HCT116 (cell line): ENCODE data around the gene ACSL6. TPM values are rescaled to one million over a fixed set of nuclear protein-coding genes. Genes with fewer than 3 reads are reported as not detected.

Source experiments
- ATAC-seq: fragments of 200-7000 bp; cut with Tn5 transposase; 2 replicates; pipeline ENCODE4 v1.9.1; 2020; ENCODE audit warnings: mild to moderate bottlenecking, moderate library complexity
- BruUV-seq: library from RNA; stranded (reverse); fragments of 400-500 nt; replicated peaks from 2 replicates; lab custom pipeline; 2021; lab: Mats Ljungman, UMichigan
- CTCF ChIA-PET: fragments of 300-600 bp; sonication (Branson Sonifier 250); formaldehyde crosslinking; loops from one replicate; lab custom pipeline; 2021; ENCODE audit warnings: antibody characterized with exemption; lab: Charles Lee
- POLR2A ChIA-PET: fragments of 300-600, 350-600 bp; sonication (Branson Sonifier 250); formaldehyde crosslinking; loops from one replicate; lab custom pipeline; 2021; ENCODE audit warnings: antibody characterized with exemption; lab: Charles Lee
- RAD21 ChIA-PET, 2 experiments: fragments of 300-600 bp; sonication (Branson Sonifier 250); formaldehyde crosslinking; loops; one replicate each; lab custom pipeline; 2023; ENCODE audit warnings: low total read pairs in 2 of 2; ENCODE audit not compliant: uncharacterized antibody in 2 of 2, unreplicated experiment in 2 of 2, low non-redundant PET in 1 of 2; lab: Charles Lee
- DNase-seq: peaks from one replicate; pipeline ENCODE4 v3.0.0-alpha.2; 2010; ENCODE audit warnings: low read depth, low spot score
- H2AFZ ChIP-seq: fragments of 200-600 bp; shearing (Covaris generic), sonication (generic); 2 replicates; pipeline ENCODE4 v1.6.1; 2017; ENCODE audit warnings: low read depth, mixed run types, mixed read lengths, antibody characterized with exemption, low read length; ENCODE audit not compliant: poor library complexity, severe bottlenecking
- H3K27ac ChIP-seq: 2 replicates; pipeline ENCODE4 v1.5.1; 2012; ENCODE audit warnings: low read depth, low read length
- H3K27me3 ChIP-seq: fragments of 200-600 bp; sonication (generic); 2 replicates; pipeline ENCODE4 v1.6.1; 2016; ENCODE audit warnings: mixed run types, low read length, mixed read lengths; ENCODE audit not compliant: insufficient read depth
- H3K36me3 ChIP-seq, 2 experiments: fragments of 200-500 bp in 1 of 2; fragments of 200-600 bp in 1 of 2; sonication (Bioruptor generic) in 1 of 2; sonication (generic) in 1 of 2; 2 replicates each; pipeline versions ENCODE4 v1.5.1 to v1.6.1; 2014 to 2016; ENCODE audit warnings: low read length in 2 of 2, inconsistent platforms in 1 of 2, mixed read lengths in 1 of 2, mixed run types in 1 of 2; ENCODE audit not compliant: insufficient read depth in 2 of 2, control insufficient read depth in 1 of 2
- H3K4me1 ChIP-seq, 2 experiments: fragments of 200-600 bp in 1 of 2; sonication (generic) in 1 of 2; 2 replicates each; pipeline versions ENCODE4 v1.5.1 to v1.6.1; 2012 to 2017; ENCODE audit warnings: low read length in 2 of 2, inconsistent platforms in 1 of 2, mild to moderate bottlenecking in 1 of 2, mixed read lengths in 1 of 2, mixed run types in 1 of 2, moderate library complexity in 1 of 2; ENCODE audit not compliant: insufficient read depth in 2 of 2, control insufficient read depth in 1 of 2
- H3K4me2 ChIP-seq: fragments of 200-600 bp; sonication (generic); 2 replicates; pipeline ENCODE4 v1.6.1; 2017; ENCODE audit warnings: mixed run types, low read length, mixed read lengths
- H3K4me3 ChIP-seq, 2 experiments: fragments of 200-600 bp in 1 of 2; sonication (generic) in 1 of 2; replicated peaks in 1 of 2; 2 replicates each; pipeline ENCODE4 v1.5.1; 2011 to 2016; ENCODE audit warnings: low read length in 2 of 2, control low read depth in 1 of 2, low read depth in 1 of 2, mild to moderate bottlenecking in 1 of 2, mixed read lengths in 1 of 2, mixed run types in 1 of 2
- H3K79me2 ChIP-seq: fragments of 200-600 bp; sonication (generic); 2 replicates; pipeline ENCODE4 v1.6.1; 2017; ENCODE audit warnings: mild to moderate bottlenecking, mixed run types, low read length, moderate library complexity, mixed read lengths; ENCODE audit not compliant: insufficient read depth
- H3K9ac ChIP-seq: fragments of 200-600 bp; sonication (generic); 2 replicates; pipeline ENCODE4 v1.6.1; 2016; ENCODE audit warnings: low read length, mixed read lengths
- H3K9me2 ChIP-seq: fragments of 200-600 bp; sonication (generic), shearing (Covaris generic); 2 replicates; pipeline ENCODE4 v1.6.1; 2017; ENCODE audit warnings: mixed run types, mild to moderate bottlenecking, moderate library complexity; ENCODE audit not compliant: insufficient read depth
- H3K9me3 ChIP-seq, 2 experiments: fragments of 200-500 bp in 1 of 2; fragments of 200-600 bp in 1 of 2; sonication (Bioruptor generic) in 1 of 2; sonication (generic) in 1 of 2; 2 replicates each; pipeline ENCODE4 v1.6.1; 2014 to 2017; ENCODE audit warnings: low read length in 2 of 2, mixed read lengths in 2 of 2, inconsistent platforms in 1 of 2, low read depth in 1 of 2, mild to moderate bottlenecking in 1 of 2, mixed run types in 1 of 2, moderate library complexity in 1 of 2; ENCODE audit not compliant: control insufficient read depth in 1 of 2, insufficient read depth in 1 of 2
- H4K20me1 ChIP-seq: fragments of 200-600 bp; sonication (generic), shearing (Covaris generic); 2 replicates; pipeline ENCODE4 v1.6.1; 2017; ENCODE audit warnings: mixed run types, mild to moderate bottlenecking, moderate library complexity; ENCODE audit not compliant: insufficient read depth
- CEBPB ChIP-seq: IDR thresholded peaks from 2 replicates; pipeline ENCODE4 v1.6.1; 2012; ENCODE audit warnings: low read depth
- CTCF ChIP-seq, 3 experiments: fragments of 200-600 bp in 1 of 3; sonication (generic) in 1 of 3; IDR thresholded peaks in 2 of 3; conservative IDR thresholded peaks in 1 of 3; 2 replicates each; pipeline ENCODE4 v1.5.1; 2012 to 2017; ENCODE audit warnings: low read depth in 2 of 3, low read length in 2 of 3, antibody characterized with exemption in 1 of 3, borderline replicate concordance in 1 of 3, control low read depth in 1 of 3, mild to moderate bottlenecking in 1 of 3, mixed read lengths in 1 of 3, mixed run types in 1 of 3, moderate library complexity in 1 of 3; ENCODE audit not compliant: insufficient read depth in 1 of 3
- EZH2phosphoT487 ChIP-seq: fragments of 200-600 bp; IDR thresholded peaks from 2 replicates; pipeline ENCODE4 v1.6.1; 2018; ENCODE audit warnings: antibody characterized with exemption, borderline replicate concordance
- REST ChIP-seq: IDR thresholded peaks from 2 replicates; pipeline ENCODE4 v1.6.1; 2012; ENCODE audit warnings: low read depth
- SP1 ChIP-seq: IDR thresholded peaks from 2 replicates; pipeline ENCODE4 v1.6.1; 2012; ENCODE audit warnings: low read depth
- ZNF274 ChIP-seq: fragments of 200-500 bp; sonication (Bioruptor generic); IDR thresholded peaks from 2 replicates; pipeline ENCODE4 v1.6.1; 2014; ENCODE audit warnings: mild to moderate bottlenecking, low read depth, low read length, inconsistent platforms
- intact Hi-C: fragments of 100-400 bp; cut with micrococcal nuclease; formaldehyde crosslinking; loops from 2 replicates; pipeline ENCODE4 v1.10.0; 2022
- total RNA-seq: library from RNA; stranded (reverse); gene quantifications from one replicate; pipeline ENCODE4 v1.2.1, GENCODE V29; 2021; ENCODE audit not compliant: unreplicated experiment

Gene ACSL6
- total RNA-seq, 1 experiment from 2014 or later, result 2.3 TPM

GRCh38 chr5:132052520-132052919 lies 41.1 kb upstream of the ACSL6 start:
- no peak overlapping the region for H3K4me2 ChIP-seq
- H3K79me2 ChIP-seq, result no peaks in the 10 kb centered on the region
- H3K4me1 ChIP-seq, result no peaks in the 10 kb centered on the region
- no peak overlapping the region for H3K27ac ChIP-seq
- no peaks in the 10 kb centered on the region for H4K20me1 ChIP-seq
- no peak for DNase-seq
- no peak overlapping the region for H3K9ac ChIP-seq
- H2AFZ ChIP-seq, result no peak overlapping the region
- ATAC-seq, result no peak
- no peaks in the 10 kb centered on the region for H3K9me2 ChIP-seq
- ChIA-PET RAD21 (no interaction called here), POLR2A (no interaction called here)
- no peaks in the 10 kb centered on the region for H3K36me3 ChIP-seq
- H3K9me3 ChIP-seq, result no peaks in the 10 kb centered on the region
- no peak for TF ChIP-seq REST
- no peak for TF ChIP-seq CEBPB
- no peak for TF ChIP-seq ZNF274
- TF ChIP-seq SP1, result no peak
- TF ChIP-seq CTCF (IDR thresholded peaks at IDR 0.05 in 2 of 3, conservative IDR thresholded peaks at IDR 0.05 in 1 of 3; ENCODE audit: borderline replicate concordance in 1 of 3, insufficient read depth in 1 of 3, low read depth in 2 of 3, low read length in 2 of 3), result no peak
- no peak for TF ChIP-seq EZH2phosphoT487
- TF ChIP-seq, all 23 proteins: peak for 0
- BruUV-seq, result no TSS peak
- no peaks in the 10 kb centered on the region for H3K27me3 ChIP-seq
- H3K4me3 ChIP-seq, result no peak overlapping the region
- CTCF ChIA-PET, result interaction anchor here (2.4 kb wide), 1 partner anchor 10 kb away, joined by 9 read pairs; no protein-coding TSS in a partner anchor
- intact Hi-C loops, result no loop called here
